DMS53 (cell line): ENCODE data around the gene OPCML.

Experiments
- DNase-seq: peaks from one replicate; lab custom pipeline; 2025; lab: John Stamatoyannopoulos, UW

Gene OPCML

GRCh38 chr11:133072858-133073582 is 459.3 kb downstream of the OPCML start:
- DNase-seq, result no peak

GRCh38 chr11:133072378-133072777 is 459.9 kb downstream of the OPCML start:
- no peak for DNase-seq

- DNase-seq, result no peak
Measured at GRCh38 chr11:133070791-133071190, 461.5 kb downstream of the OPCML start.

GRCh38 chr11:133070021-133070713 is 462.1 kb downstream of the OPCML start:
- DNase-seq, result no peak

- no peak for DNase-seq
Measured at GRCh38 chr11:133065847-133066485, 466.3 kb downstream of the OPCML start.

- no peak for DNase-seq
Measured at GRCh38 chr11:133064961-133065360, 467.3 kb downstream of the OPCML start.

- DNase-seq, result peak; percentile 90
Measured at GRCh38 chr11:133064152-133064877, 468.0 kb downstream of the OPCML start.

GRCh38 chr11:133058501-133058900 is 473.8 kb downstream of the OPCML start:
- no peak for DNase-seq

- no peak for DNase-seq
Measured at GRCh38 chr11:133053124-133053776, 479.1 kb downstream of the OPCML start.

- no peak for DNase-seq
Measured at GRCh38 chr11:133052537-133052936, 479.8 kb downstream of the OPCML start.

GRCh38 chr11:133049244-133050019 is 482.9 kb downstream of the OPCML start:
- DNase-seq, result no peak

- no peak for DNase-seq
Measured at GRCh38 chr11:133048270-133048669, 484.0 kb downstream of the OPCML start.

GRCh38 chr11:133047771-133048115 is 484.6 kb downstream of the OPCML start:
- DNase-seq, result no peak

- no peak for DNase-seq
Measured at GRCh38 chr11:133047036-133047770, 485.1 kb downstream of the OPCML start.

GRCh38 chr11:133046252-133046651 is 486.0 kb downstream of the OPCML start:
- DNase-seq, result no peak

GRCh38 chr11:133041928-133042882 is 490.1 kb downstream of the OPCML start:
- DNase-seq, result no peak

GRCh38 chr11:133041181-133041580 is 491.1 kb downstream of the OPCML start:
- no peak for DNase-seq

GRCh38 chr11:133040289-133040900 is 491.9 kb downstream of the OPCML start:
- DNase-seq, result peak; percentile 54

GRCh38 chr11:133038850-133039249 is 493.5 kb downstream of the OPCML start:
- no peak for DNase-seq
